Neutrophil (primary cell): ENCODE data around the gene HAAO.

Experiments
- H3K27ac ChIP-seq: fragments of 200-600 bp; sonication (generic); 2 replicates; pipeline ENCODE4 v1.5.1; 2016; ENCODE audit warnings: mild to moderate bottlenecking, moderate library complexity
- H3K27me3 ChIP-seq: fragments of 200-600 bp; sonication (generic); 2 replicates; pipeline ENCODE4 v1.6.0; 2016; ENCODE audit warnings: mild to moderate bottlenecking
- H3K36me3 ChIP-seq: fragments of 200-600 bp; sonication (generic); 2 replicates; pipeline ENCODE4 v1.5.1; 2017
- H3K4me1 ChIP-seq, 2 experiments: fragments of 200-600 bp in 1 of 2; sonication (generic) in 1 of 2; 1 replicate in 1 of 2; 2 replicates in 1 of 2; pipeline versions ENCODE4 v1.5.1 to v1.6.1; 2013 to 2016; ENCODE audit warnings: low read depth in 1 of 2, low read length in 1 of 2, mild to moderate bottlenecking in 1 of 2, moderate library complexity in 1 of 2; ENCODE audit not compliant: control insufficient read depth in 1 of 2, insufficient read depth in 1 of 2
- H3K4me3 ChIP-seq, 2 experiments: fragments of 200-600 bp in 1 of 2; sonication (generic) in 1 of 2; 1 replicate in 1 of 2; 2 replicates in 1 of 2; pipeline ENCODE4 v1.5.1; 2013 to 2016; ENCODE audit warnings: low read depth in 1 of 2, low read length in 1 of 2, mild to moderate bottlenecking in 1 of 2, moderate library complexity in 1 of 2
- H3K9me3 ChIP-seq: fragments of 200-600 bp; sonication (generic); 2 replicates; pipeline ENCODE4 v1.5.1; 2016
- TF ChIP-seq, protein P1 (sequence below): fragments of 200-600 bp; sonication (generic); IDR thresholded peaks from 2 replicates; pipeline ENCODE4 v1.5.1; 2016; ENCODE audit warnings: antibody characterized with exemption

The HAAO gene

DNA sequence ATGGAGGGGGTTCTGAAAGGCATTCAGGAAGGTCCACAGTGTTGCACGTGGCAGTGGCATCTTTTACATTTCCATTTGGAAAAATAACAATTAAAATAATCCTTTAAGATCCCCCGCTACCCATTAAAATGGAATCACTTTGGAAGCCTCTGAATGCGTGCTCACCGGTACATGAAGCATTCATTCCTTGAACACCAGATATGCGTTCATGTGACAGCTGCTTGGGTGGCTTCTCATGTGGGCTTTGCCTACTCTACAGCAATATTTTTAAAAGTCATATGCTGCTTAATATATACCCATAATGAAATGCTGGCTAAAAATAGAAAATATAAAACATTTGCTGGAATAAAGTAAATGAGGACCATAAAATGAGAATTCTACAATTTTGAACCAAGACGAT, 14.4 kb upstream of the HAAO start:
- H3K27me3 ChIP-seq, result peaks cover 8% of the 10 kb centered on the region
- no peak overlapping the region for H3K27ac ChIP-seq
- H3K9me3 ChIP-seq, result no peaks in the 10 kb centered on the region
- peaks cover 36 to 38% of the 10 kb centered on the region in 2 experiments for H3K4me1 ChIP-seq
- H3K4me3 ChIP-seq, result no peak overlapping the region
- H3K36me3 ChIP-seq, result no peaks in the 10 kb centered on the region
- TF ChIP-seq, protein P1, sequence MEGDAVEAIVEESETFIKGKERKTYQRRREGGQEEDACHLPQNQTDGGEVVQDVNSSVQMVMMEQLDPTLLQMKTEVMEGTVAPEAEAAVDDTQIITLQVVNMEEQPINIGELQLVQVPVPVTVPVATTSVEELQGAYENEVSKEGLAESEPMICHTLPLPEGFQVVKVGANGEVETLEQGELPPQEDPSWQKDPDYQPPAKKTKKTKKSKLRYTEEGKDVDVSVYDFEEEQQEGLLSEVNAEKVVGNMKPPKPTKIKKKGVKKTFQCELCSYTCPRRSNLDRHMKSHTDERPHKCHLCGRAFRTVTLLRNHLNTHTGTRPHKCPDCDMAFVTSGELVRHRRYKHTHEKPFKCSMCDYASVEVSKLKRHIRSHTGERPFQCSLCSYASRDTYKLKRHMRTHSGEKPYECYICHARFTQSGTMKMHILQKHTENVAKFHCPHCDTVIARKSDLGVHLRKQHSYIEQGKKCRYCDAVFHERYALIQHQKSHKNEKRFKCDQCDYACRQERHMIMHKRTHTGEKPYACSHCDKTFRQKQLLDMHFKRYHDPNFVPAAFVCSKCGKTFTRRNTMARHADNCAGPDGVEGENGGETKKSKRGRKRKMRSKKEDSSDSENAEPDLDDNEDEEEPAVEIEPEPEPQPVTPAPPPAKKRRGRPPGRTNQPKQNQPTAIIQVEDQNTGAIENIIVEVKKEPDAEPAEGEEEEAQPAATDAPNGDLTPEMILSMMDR, result no peak

DNA sequence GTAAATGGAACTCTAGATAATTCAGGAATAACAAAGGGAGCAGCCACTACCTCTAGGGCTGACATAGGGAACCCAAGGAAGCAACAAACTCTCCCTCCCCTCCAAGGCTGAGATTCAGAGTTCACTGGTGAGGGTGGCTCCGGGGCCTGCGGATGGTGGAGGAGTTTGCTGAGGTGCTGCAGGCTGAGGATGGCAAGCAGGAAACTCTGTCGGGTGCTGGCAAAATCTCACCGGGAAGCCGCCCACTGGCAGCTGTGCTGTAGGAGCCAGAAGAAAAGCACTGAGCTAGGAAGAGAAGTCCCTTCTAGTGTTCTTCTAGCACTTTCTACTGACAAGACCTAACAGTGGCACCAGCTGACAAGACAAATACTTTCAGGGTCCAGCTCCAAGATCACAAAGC, 12.5 kb upstream of the HAAO start:
- peak overlapping the region in 1 of 2 experiments; percentile 6 for H3K4me3 ChIP-seq
- TF ChIP-seq, protein P1, result no peak

DNA sequence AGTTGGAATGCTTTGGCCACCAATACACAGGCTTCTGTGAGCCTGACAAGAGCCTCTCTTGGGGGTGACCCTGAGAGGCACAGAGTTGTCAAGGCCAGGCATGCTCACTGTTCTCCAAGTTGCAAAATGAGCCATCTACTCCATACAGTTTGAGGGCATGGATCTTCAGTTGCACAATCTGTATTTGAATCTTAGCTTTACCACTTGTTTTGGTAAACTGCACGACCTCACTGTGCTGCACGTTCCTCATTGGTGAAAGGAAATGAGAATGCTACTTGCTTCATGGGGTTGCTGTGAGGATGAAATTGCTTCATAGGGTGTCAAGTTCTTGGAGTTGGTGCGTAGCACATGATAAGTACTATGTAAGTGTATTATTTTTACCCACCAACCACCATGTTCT, 12.0 kb upstream of the HAAO start:
- H3K27ac ChIP-seq, result peak overlapping the region; percentile 74
- H3K9me3 ChIP-seq, result no peaks in the 10 kb centered on the region
- H3K4me3 ChIP-seq, result peak overlapping the region in 1 of 2 experiments; percentile 6
- no peaks in the 10 kb centered on the region for H3K27me3 ChIP-seq
- TF ChIP-seq, protein P1, result no peak
- H3K4me1 ChIP-seq, result peaks cover 22% of the 10 kb centered on the region in 2 experiments
- H3K36me3 ChIP-seq, result no peaks in the 10 kb centered on the region

More for the DNA sequence above, 12.5 kb upstream of the HAAO start:
- H3K4me1 ChIP-seq, result peaks cover 24 to 25% of the 10 kb centered on the region in 2 experiments
- no peaks in the 10 kb centered on the region for H3K9me3 ChIP-seq
- no peaks in the 10 kb centered on the region for H3K27me3 ChIP-seq
- peak overlapping the region; percentile 74 for H3K27ac ChIP-seq
- no peaks in the 10 kb centered on the region for H3K36me3 ChIP-seq

DNA sequence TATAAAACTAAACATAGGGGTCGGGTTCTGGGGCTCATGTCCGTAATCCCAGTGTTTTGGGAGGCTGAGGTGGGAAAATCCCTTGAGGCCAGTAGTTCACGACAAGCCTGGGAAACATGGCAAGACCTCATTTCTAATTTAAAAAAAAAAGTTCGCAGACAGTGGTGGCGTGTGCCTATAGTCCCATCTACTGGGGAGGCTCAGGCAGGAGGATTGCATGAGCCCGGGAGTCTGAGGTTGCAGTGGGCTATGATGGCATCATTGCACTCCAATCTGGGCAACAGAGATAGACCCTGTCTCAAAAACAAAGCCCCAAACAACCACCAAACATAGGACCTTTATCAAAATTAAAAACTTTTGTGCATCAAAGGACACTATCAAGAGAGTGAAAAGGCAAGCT, 9.8 kb upstream of the HAAO start:
- no peaks in the 10 kb centered on the region for H3K27me3 ChIP-seq
- H3K9me3 ChIP-seq, result no peaks in the 10 kb centered on the region
- no peak overlapping the region for H3K4me3 ChIP-seq
- peaks cover 6% of the 10 kb centered on the region for H3K36me3 ChIP-seq
- TF ChIP-seq, protein P1, result no peak
- no peak overlapping the region for H3K27ac ChIP-seq
- H3K4me1 ChIP-seq, result peaks cover 17% of the 10 kb centered on the region in 2 experiments

GRCh38 chr2:42801381-42801780, 9.0 kb upstream of the HAAO start:
- Histone ChIP-seq H3K36me3 (peaks cover 6% of the 10 kb centered on the region), H3K27ac (no peak overlapping the region), H3K9me3 (no peaks in the 10 kb centered on the region), H3K4me3 (no peak overlapping the region), H3K27me3 (no peaks in the 10 kb centered on the region), H3K4me1 (peaks cover 17% of the 10 kb centered on the region in 2 experiments)
- TF ChIP-seq, protein P1, result no peak

- Histone ChIP-seq H3K9me3 (no peaks in the 10 kb centered on the region), H3K36me3 (peaks cover 10% of the 10 kb centered on the region), H3K27ac (no peak overlapping the region), H3K4me1 (peaks cover 17% of the 10 kb centered on the region in 2 experiments), H3K4me3 (no peak overlapping the region), H3K27me3 (no peaks in the 10 kb centered on the region)
- TF ChIP-seq, protein P1, result no peak
Measured at GRCh38 chr2:42800981-42801380, 8.6 kb upstream of the HAAO start.
